ENCODE data around the gene SLC22A8.

DNA sequence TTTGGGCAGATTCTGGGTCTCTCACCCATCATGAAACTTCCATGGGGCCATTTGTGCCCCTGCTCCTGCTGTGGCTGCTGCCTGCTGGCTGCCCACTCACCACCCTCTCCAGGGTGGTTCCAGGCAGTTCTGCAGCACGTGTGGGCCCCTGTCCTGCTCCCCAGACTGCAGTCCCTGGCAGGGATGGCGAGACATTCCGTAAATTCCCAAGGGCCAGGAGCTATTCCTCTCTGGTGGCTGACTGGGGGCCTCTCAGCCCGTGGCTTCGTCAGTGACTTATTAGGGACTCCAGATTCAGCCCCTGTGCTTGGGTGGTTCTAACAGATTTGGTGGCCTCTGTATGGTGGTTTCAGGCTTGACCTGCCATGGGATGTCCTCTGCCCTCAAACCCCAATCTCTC lies 3.9 kb upstream of the SLC22A8 start:
- TF ChIP-seq, protein P1, sequence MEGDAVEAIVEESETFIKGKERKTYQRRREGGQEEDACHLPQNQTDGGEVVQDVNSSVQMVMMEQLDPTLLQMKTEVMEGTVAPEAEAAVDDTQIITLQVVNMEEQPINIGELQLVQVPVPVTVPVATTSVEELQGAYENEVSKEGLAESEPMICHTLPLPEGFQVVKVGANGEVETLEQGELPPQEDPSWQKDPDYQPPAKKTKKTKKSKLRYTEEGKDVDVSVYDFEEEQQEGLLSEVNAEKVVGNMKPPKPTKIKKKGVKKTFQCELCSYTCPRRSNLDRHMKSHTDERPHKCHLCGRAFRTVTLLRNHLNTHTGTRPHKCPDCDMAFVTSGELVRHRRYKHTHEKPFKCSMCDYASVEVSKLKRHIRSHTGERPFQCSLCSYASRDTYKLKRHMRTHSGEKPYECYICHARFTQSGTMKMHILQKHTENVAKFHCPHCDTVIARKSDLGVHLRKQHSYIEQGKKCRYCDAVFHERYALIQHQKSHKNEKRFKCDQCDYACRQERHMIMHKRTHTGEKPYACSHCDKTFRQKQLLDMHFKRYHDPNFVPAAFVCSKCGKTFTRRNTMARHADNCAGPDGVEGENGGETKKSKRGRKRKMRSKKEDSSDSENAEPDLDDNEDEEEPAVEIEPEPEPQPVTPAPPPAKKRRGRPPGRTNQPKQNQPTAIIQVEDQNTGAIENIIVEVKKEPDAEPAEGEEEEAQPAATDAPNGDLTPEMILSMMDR (IDR thresholded peaks at IDR 0.05 in 4 of 5, conservative IDR thresholded peaks at IDR 0.05 in 1 of 5) = no peak
- no peak for TF ChIP-seq POLR2A (IDR thresholded peaks at IDR 0.05)
